ENCODE data around the gene LPCAT2.

DNA sequence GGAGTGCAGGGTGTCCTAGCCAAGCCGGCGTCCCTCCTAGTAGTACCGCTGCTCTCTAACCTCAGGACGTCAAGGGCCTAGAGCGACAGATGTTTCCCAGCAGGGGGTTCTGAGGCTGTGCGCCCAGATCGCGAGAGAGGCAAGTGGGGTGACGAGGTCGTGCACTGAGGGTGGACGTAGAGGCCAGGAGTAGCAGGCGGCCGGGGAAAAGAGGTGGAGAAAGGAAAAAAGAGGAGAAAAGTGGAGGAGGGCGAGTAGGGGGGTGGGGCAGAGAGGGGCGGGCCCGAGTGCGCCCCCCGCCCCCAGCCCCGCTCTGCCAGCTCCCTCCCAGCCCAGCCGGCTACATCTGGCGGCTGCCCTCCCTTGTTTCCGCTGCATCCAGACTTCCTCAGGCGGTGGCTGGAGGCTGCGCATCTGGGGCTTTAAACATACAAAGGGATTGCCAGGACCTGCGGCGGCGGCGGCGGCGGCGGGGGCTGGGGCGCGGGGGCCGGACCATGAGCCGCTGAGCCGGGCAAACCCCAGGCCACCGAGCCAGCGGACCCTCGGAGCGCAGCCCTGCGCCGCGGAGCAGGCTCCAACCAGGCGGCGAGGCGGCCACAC, 29.9 kb upstream of the LPCAT2 start, which contains the start of gene MMP2:
- TF ChIP-seq, protein P1, sequence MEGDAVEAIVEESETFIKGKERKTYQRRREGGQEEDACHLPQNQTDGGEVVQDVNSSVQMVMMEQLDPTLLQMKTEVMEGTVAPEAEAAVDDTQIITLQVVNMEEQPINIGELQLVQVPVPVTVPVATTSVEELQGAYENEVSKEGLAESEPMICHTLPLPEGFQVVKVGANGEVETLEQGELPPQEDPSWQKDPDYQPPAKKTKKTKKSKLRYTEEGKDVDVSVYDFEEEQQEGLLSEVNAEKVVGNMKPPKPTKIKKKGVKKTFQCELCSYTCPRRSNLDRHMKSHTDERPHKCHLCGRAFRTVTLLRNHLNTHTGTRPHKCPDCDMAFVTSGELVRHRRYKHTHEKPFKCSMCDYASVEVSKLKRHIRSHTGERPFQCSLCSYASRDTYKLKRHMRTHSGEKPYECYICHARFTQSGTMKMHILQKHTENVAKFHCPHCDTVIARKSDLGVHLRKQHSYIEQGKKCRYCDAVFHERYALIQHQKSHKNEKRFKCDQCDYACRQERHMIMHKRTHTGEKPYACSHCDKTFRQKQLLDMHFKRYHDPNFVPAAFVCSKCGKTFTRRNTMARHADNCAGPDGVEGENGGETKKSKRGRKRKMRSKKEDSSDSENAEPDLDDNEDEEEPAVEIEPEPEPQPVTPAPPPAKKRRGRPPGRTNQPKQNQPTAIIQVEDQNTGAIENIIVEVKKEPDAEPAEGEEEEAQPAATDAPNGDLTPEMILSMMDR (conservative IDR thresholded peaks at IDR 0.05 in 1 of 2, IDR thresholded peaks at IDR 0.05 in 1 of 2; ENCODE audit: extremely low read depth in 1 of 2, insufficient read depth in 1 of 2, low read depth in 1 of 2, low read length in 2 of 2) = no peak
- TF ChIP-seq EZH2 (IDR thresholded peaks at IDR 0.05; ENCODE audit: borderline replicate concordance, low read length) = no peak

All from mammary epithelial cell (primary cell).